Astrocyte (in vitro differentiated cells and primary cell): Measurements from ENCODE around the gene TOMM7.

ENCODE experiments used
- CTCF ChIP-seq: IDR thresholded peaks from 2 replicates; pipeline ENCODE4 v1.5.1; 2011; ENCODE audit warnings: low read depth, mild to moderate bottlenecking, inconsistent platforms, low read length, moderate library complexity; ENCODE audit not compliant: insufficient read depth
- EZH2 ChIP-seq: IDR thresholded peaks from 2 replicates; pipeline ENCODE4 v1.6.1; 2012; ENCODE audit warnings: mild to moderate bottlenecking, low read length, inconsistent platforms; ENCODE audit not compliant: insufficient read depth

- TF ChIP-seq EZH2 (no peak), CTCF (no peak)
These were observed 50.8 kb downstream of the TOMM7 start for GRCh38 chr7:22771872-22772228.
